PC-3 (cell line): ENCODE measurements around the gene SAMD5. TPM values are rescaled to one million over a fixed set of nuclear protein-coding genes. Genes with fewer than 3 reads are reported as not detected.

Experiments used
- ATAC-seq: fragments of 200-7000 bp; cut with Tn5 transposase; 2 replicates; pipeline ENCODE4 v1.9.1; 2020; ENCODE audit warnings: mild to moderate bottlenecking, moderate library complexity
- BruUV-seq: library from RNA; stranded (reverse); fragments of 400-500 nt; replicated peaks from 2 replicates; lab custom pipeline; 2021; lab: Mats Ljungman, UMichigan
- CTCF ChIA-PET: fragments of 300-600 bp; sonication (Branson Sonifier 250); formaldehyde crosslinking; loops from one replicate; lab custom pipeline; 2022; ENCODE audit warnings: antibody characterized with exemption; lab: Charles Lee
- POLR2A ChIA-PET: fragments of 300-600 bp; sonication (Branson Sonifier 250); formaldehyde crosslinking; loops from one replicate; lab custom pipeline; 2022; ENCODE audit warnings: antibody characterized with exemption; ENCODE audit not compliant: unreplicated experiment; lab: Charles Lee
- DNase-seq: peaks from one replicate; pipeline ENCODE4 v3.0.0-alpha.2; 2015
- H2AFZ ChIP-seq: fragments of 300-600 bp; sonication (generic); 2 replicates; pipeline ENCODE4 v1.6.0; 2016; ENCODE audit warnings: antibody characterized with exemption, low read length
- H3F3A ChIP-seq: fragments of 300-600 bp; sonication (generic); one replicate; pipeline ENCODE4 v1.6.0; 2017; ENCODE audit warnings: antibody characterized with exemption, low read length, control low read depth, mild to moderate bottlenecking; ENCODE audit not compliant: unreplicated experiment
- H3K27ac ChIP-seq: fragments of 300-600 bp; sonication (generic); 2 replicates; pipeline ENCODE4 v1.5.1; 2016; ENCODE audit warnings: mild to moderate bottlenecking, low read length
- H3K27me3 ChIP-seq: fragments of 300-600 bp; sonication (generic); 2 replicates; pipeline ENCODE4 v1.6.1; 2016; ENCODE audit warnings: low read length, mixed read lengths
- H3K36me3 ChIP-seq: fragments of 300-600 bp; sonication (generic); 2 replicates; pipeline ENCODE4 v1.6.1; 2016; ENCODE audit warnings: low read depth, mixed run types, low read length, mixed read lengths
- H3K4me1 ChIP-seq: fragments of 300-600 bp; sonication (generic); 2 replicates; pipeline ENCODE4 v1.5.1; 2016; ENCODE audit warnings: low read length; ENCODE audit not compliant: insufficient read depth
- H3K4me2 ChIP-seq: fragments of 300-600 bp; sonication (generic); 2 replicates; pipeline ENCODE4 v1.6.0; 2016; ENCODE audit warnings: low read length
- H3K4me3 ChIP-seq: fragments of 300-600 bp; sonication (generic); 2 replicates; pipeline ENCODE4 v1.5.1; 2016; ENCODE audit warnings: mild to moderate bottlenecking, low read length, mixed read lengths
- H3K79me2 ChIP-seq: fragments of 300-600 bp; sonication (generic); 2 replicates; pipeline ENCODE4 v1.6.1; 2017; ENCODE audit warnings: low read length, mixed read lengths
- H3K9ac ChIP-seq: fragments of 300-600 bp; sonication (generic); 2 replicates; pipeline ENCODE4 v1.6.0; 2016; ENCODE audit warnings: mild to moderate bottlenecking, low read length
- H3K9me2 ChIP-seq: fragments of 300-600 bp; sonication (generic); replicated peaks from 2 replicates; pipeline ENCODE4 v1.6.1; 2016; ENCODE audit warnings: mixed run types, low read length, mixed read lengths
- H3K9me3 ChIP-seq: fragments of 300-600 bp; sonication (generic); 2 replicates; pipeline ENCODE4 v1.6.1; 2016; ENCODE audit warnings: low read length, mixed read lengths
- H4K20me1 ChIP-seq: fragments of 300-600 bp; sonication (generic); 2 replicates; pipeline ENCODE4 v1.6.1; 2016; ENCODE audit warnings: low read length, mixed read lengths
- CTCF ChIP-seq: fragments of 300-600 bp; sonication (generic); conservative IDR thresholded peaks from 2 replicates; pipeline ENCODE4 v1.5.1; 2017; ENCODE audit warnings: antibody characterized with exemption, low read depth, mild to moderate bottlenecking, low read length
- EZH2 ChIP-seq: fragments of 300-600 bp; sonication (generic); IDR thresholded peaks from one replicate; pipeline ENCODE4 v1.6.1; 2017; ENCODE audit warnings: antibody characterized with exemption, mild to moderate bottlenecking, low read length; ENCODE audit not compliant: unreplicated experiment
- EZH2phosphoT487 ChIP-seq: fragments of 300-600 bp; sonication (generic); IDR thresholded peaks from 2 replicates; pipeline ENCODE4 v1.6.1; 2018; ENCODE audit warnings: mild to moderate bottlenecking, antibody characterized with exemption, low read length, borderline replicate concordance
- intact Hi-C: fragments of 100-400 bp; cut with micrococcal nuclease; formaldehyde crosslinking; loops from 2 replicates; pipeline ENCODE4 v1.9.0; 2023
- total RNA-seq: library from RNA; depleted of rRNA; stranded (reverse); fragments of >200 nt; gene quantifications from 2 replicates; pipeline ENCODE4 v1.2.3, GENCODE V29; 2014

Gene SAMD5
- total RNA-seq, 1 experiment from 2014 or later: 1.8 TPM

- TF ChIP-seq EZH2phosphoT487 (no peak), EZH2 (no peak), CTCF (no peak)
- no peaks in the 10 kb centered on the region for H3K4me1 ChIP-seq
- no peak overlapping the region for H3K9ac ChIP-seq
- no peaks in the 10 kb centered on the region for H3K79me2 ChIP-seq
- no peaks in the 10 kb centered on the region for H3F3A ChIP-seq
- no peaks in the 10 kb centered on the region for H3K27me3 ChIP-seq
- no peak overlapping the region for H2AFZ ChIP-seq
- BruUV-seq: no TSS peak
- ChIA-PET POLR2A (no interaction called here), CTCF (no interaction called here)
- no peak for ATAC-seq
- no peaks in the 10 kb centered on the region for H3K9me2 ChIP-seq
- no peaks in the 10 kb centered on the region for H4K20me1 ChIP-seq
- H3K27ac ChIP-seq: no peak overlapping the region
- DNase-seq: no peak
- H3K36me3 ChIP-seq: no peaks in the 10 kb centered on the region
- no peaks in the 10 kb centered on the region for H3K9me3 ChIP-seq
- intact Hi-C loops: no loop called here
- H3K4me2 ChIP-seq: no peak overlapping the region
- H3K4me3 ChIP-seq: no peak overlapping the region
Measured at GRCh38 chr6:147567141-147567805, 58.8 kb downstream of the SAMD5 start.

GRCh38 chr6:147569788-147570187 lies 61.3 kb downstream of the SAMD5 start:
- H3K36me3 ChIP-seq: no peaks in the 10 kb centered on the region

More at GRCh38 chr6:147569788-147570187, 61.3 kb downstream of the SAMD5 start:
- no peaks in the 10 kb centered on the region for H3K27me3 ChIP-seq
- DNase-seq (no peak), ATAC-seq (no peak)
- no peaks in the 10 kb centered on the region for H3F3A ChIP-seq
- no peaks in the 10 kb centered on the region for H3K79me2 ChIP-seq
- H3K9me2 ChIP-seq: no peaks in the 10 kb centered on the region
- no peaks in the 10 kb centered on the region for H3K4me1 ChIP-seq
- ChIA-PET CTCF (no interaction called here), POLR2A (no interaction called here)
- no TSS peak for BruUV-seq
- no peak overlapping the region for H2AFZ ChIP-seq
- no peak overlapping the region for H3K4me2 ChIP-seq
- H3K27ac ChIP-seq: no peak overlapping the region
- no peaks in the 10 kb centered on the region for H3K9me3 ChIP-seq
- no peaks in the 10 kb centered on the region for H4K20me1 ChIP-seq
- intact Hi-C loops: no loop called here
- no peak overlapping the region for H3K9ac ChIP-seq
- no peak overlapping the region for H3K4me3 ChIP-seq
- no peak for TF ChIP-seq EZH2
- no peak for TF ChIP-seq EZH2phosphoT487
- TF ChIP-seq CTCF: no peak
